Central memory CD8-positive, alpha-beta T cell (primary cell): ENCODE results near the gene ZCCHC14.

Source experiments
- ATAC-seq: fragments of 150-1000 bp; cut with Tn5 transposase; replicated peaks from 2 replicates; pipeline ENCODE4 v1.10.0; 2022; ENCODE audit warnings: mild to moderate bottlenecking, moderate FRiP score, moderate number of reproducible peaks; ENCODE audit not compliant: poor library complexity, severe bottlenecking; ENCODE audit errors: extremely low read depth
- DNase-seq, 2 donors: peaks; one replicate each; pipeline ENCODE4 v3.0.0; 2021; ENCODE audit warnings: low spot score in 2 of 2
- H3K27ac Mint-ChIP-seq: one replicate; pipeline ENCODE4 v1.8.0; 2022; ENCODE audit warnings: low read depth, mild to moderate bottlenecking, moderate library complexity, mixed read lengths
- H3K27me3 Mint-ChIP-seq: one replicate; pipeline ENCODE4 v1.8.0; 2022; ENCODE audit warnings: mixed read lengths
- H3K36me3 Mint-ChIP-seq: one replicate; pipeline ENCODE4 v1.8.0; 2022; ENCODE audit warnings: mild to moderate bottlenecking, moderate library complexity, mixed read lengths; ENCODE audit not compliant: insufficient read depth
- H3K4me1 Mint-ChIP-seq: one replicate; pipeline ENCODE4 v1.8.0; 2022; ENCODE audit warnings: mixed read lengths
- H3K4me3 Mint-ChIP-seq: one replicate; pipeline ENCODE4 v1.8.0; 2022; ENCODE audit warnings: mild to moderate bottlenecking, moderate library complexity, mixed read lengths
- H3K9me3 Mint-ChIP-seq: one replicate; pipeline ENCODE4 v1.8.0; 2022; ENCODE audit warnings: mixed read lengths

ZCCHC14 gene

DNA sequence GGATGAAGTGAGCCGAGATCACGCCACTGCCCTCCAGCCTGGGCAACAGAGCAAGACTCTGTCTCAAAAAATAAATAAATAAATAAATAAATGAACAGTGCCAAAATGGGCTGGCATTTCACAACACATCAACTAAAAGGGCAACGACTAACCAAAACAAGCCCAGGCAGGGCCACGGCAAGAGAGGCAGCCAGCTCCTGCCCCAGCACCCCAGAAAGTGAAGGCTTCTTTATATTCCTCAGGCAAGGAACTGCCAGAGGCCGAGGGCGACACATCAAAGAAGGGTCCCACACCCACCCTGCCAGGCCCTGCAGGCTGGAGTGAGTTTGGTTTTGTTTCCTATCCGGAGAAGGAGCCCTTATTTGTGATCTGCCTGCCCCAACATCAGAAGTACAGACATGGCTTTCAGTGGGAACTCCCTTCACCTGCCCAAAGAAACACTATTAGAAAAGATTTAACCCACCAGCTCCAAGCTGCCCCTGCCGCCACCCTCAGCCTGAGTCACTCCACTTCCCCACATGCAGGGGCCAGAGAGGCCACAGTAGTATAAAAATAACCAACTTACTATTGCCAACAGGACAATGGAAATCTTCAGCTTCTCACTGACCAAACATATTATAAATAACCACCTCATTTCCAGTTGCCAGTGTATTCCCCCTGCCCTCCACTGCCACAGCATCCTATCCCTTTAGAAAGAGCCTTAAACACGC, 117.2 kb downstream of the ZCCHC14 start:
- H3K9me3 Mint-ChIP-seq, result no peaks in the 10 kb centered on the region
- no peak for ATAC-seq
- peaks cover 10% of the 10 kb centered on the region for H3K36me3 Mint-ChIP-seq
- H3K4me1 Mint-ChIP-seq, result peaks cover 41% of the 10 kb centered on the region
- no peak overlapping the region for H3K27ac Mint-ChIP-seq
- H3K4me3 Mint-ChIP-seq, result no peak overlapping the region
- DNase-seq, result no peak
- H3K27me3 Mint-ChIP-seq, result no peaks in the 10 kb centered on the region

- H3K4me1 Mint-ChIP-seq, result peaks cover 44% of the 10 kb centered on the region
- H3K27ac Mint-ChIP-seq, result no peak overlapping the region
- no peak for ATAC-seq
- DNase-seq, result no peak
- H3K4me3 Mint-ChIP-seq, result no peak overlapping the region
- H3K9me3 Mint-ChIP-seq, result no peaks in the 10 kb centered on the region
- no peaks in the 10 kb centered on the region for H3K27me3 Mint-ChIP-seq
- peaks cover 10% of the 10 kb centered on the region for H3K36me3 Mint-ChIP-seq
Observed at GRCh38 chr16:87374313-87374712, 118.5 kb downstream of the ZCCHC14 start.

DNA sequence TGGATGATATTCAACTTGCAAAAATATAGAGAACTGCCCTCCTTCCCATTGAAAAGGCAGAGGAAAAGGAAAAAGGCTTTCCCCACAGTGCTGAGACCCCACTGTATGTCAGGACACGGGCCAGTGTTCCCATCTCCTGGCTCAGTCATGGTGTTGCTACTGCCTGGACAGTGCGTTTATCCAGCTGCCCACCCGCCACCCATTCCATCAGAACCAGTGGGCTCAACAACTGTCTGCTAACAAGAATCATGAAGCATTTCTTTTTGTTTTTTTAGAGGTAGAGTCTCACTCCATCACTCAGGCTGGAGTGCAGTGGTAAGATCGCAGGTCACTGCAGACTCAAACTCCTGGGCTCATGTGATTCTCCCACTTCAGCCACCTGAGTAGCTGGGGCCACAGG, 120.5 kb downstream of the ZCCHC14 start:
- ATAC-seq (no peak), DNase-seq (no peak)
- Mint-ChIP-seq H3K9me3 (no peaks in the 10 kb centered on the region), H3K36me3 (peaks cover 10% of the 10 kb centered on the region), H3K4me3 (no peak overlapping the region), H3K27me3 (no peaks in the 10 kb centered on the region), H3K27ac (no peak overlapping the region), H3K4me1 (peaks cover 63% of the 10 kb centered on the region)

DNA sequence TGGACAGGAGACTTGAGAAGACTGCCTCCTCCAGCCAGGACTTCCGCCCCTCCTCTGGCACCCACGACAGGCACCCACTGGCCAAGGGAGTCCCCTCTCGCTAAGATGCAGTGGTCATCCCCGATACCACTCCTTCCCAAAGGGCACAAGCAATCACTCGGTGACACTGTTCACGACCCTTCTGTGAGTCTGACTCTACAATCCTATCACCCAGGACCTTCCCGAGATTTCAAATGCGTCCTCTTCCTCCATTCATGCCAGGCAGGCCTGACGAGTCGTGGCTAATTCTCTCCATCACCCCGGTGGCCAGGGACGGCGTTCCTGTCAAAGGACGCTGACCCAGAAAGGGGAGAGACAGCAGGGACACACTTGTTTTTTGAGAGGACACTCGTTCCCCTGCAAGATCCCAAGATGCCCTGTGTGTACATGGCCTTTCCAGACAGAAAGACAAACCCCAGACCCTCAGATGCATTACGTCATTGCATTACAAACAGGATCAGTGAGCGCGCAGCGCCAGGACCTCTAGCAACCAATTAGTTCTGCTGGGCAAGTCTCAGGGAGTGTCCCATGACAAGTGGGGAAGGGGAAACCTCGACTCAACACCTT, 121.5 kb downstream of the ZCCHC14 start:
- DNase-seq (no peak), ATAC-seq (no peak)
- peaks cover 11% of the 10 kb centered on the region for H3K36me3 Mint-ChIP-seq
- H3K4me1 Mint-ChIP-seq, result peaks cover 60% of the 10 kb centered on the region
- no peaks in the 10 kb centered on the region for H3K9me3 Mint-ChIP-seq
- H3K4me3 Mint-ChIP-seq, result no peak overlapping the region
- no peak overlapping the region for H3K27ac Mint-ChIP-seq
- no peaks in the 10 kb centered on the region for H3K27me3 Mint-ChIP-seq

GRCh38 chr16:87369796-87370719, 122.8 kb downstream of the ZCCHC14 start:
- Mint-ChIP-seq H3K27me3 (no peaks in the 10 kb centered on the region), H3K27ac (no peak overlapping the region), H3K9me3 (no peaks in the 10 kb centered on the region), H3K36me3 (peaks cover 12% of the 10 kb centered on the region), H3K4me1 (peaks cover 59% of the 10 kb centered on the region), H3K4me3 (no peak overlapping the region)
- DNase-seq (no peak), ATAC-seq (no peak)

- H3K9me3 Mint-ChIP-seq, result no peaks in the 10 kb centered on the region
- H3K27ac Mint-ChIP-seq, result no peak overlapping the region
- no peaks in the 10 kb centered on the region for H3K27me3 Mint-ChIP-seq
- no peak for DNase-seq
- H3K4me3 Mint-ChIP-seq, result no peak overlapping the region
- no peak for ATAC-seq
- H3K36me3 Mint-ChIP-seq, result peaks cover 11% of the 10 kb centered on the region
- H3K4me1 Mint-ChIP-seq, result peaks cover 63% of the 10 kb centered on the region
Observed at GRCh38 chr16:87369117-87369765, 123.6 kb downstream of the ZCCHC14 start.

DNA sequence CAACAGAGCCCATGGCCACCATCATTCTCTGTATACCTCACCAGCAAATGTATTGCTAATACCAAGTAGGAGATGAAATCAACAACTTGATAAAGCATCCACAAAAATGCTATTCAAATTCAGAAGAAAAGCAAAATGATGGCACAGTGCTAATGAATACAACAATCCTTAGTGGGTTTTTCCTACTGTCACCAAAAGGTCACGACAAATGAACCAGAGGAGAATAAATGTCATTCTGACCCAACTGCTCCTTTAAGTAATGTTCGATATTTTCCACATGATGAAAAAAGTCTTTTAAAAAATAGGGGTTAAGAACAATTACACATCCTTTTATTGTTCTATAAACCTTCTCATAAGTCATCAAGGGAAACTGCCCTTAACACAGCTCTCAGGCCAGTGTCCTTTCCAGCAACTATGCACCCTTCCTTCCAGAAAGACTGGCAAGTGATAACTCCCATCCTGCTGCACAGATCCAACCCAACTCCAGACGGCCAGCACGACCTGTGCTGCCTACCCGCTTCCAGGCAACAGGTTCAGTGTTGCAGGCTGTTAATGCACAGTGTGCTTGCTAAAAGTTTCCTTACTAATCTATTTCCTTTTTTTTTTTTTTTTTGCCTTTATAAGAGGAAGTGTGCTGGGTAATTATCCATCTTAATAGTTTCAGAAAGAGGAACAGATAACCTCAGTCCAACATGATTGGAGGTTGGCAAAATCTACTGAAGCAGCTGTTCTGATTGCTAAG, 124.6 kb downstream of the ZCCHC14 start:
- Mint-ChIP-seq H3K4me3 (no peak overlapping the region), H3K4me1 (peaks cover 60% of the 10 kb centered on the region), H3K27me3 (no peaks in the 10 kb centered on the region), H3K9me3 (no peaks in the 10 kb centered on the region), H3K36me3 (peaks cover 13% of the 10 kb centered on the region), H3K27ac (no peak overlapping the region)
- ATAC-seq (no peak), DNase-seq (no peak)

DNA sequence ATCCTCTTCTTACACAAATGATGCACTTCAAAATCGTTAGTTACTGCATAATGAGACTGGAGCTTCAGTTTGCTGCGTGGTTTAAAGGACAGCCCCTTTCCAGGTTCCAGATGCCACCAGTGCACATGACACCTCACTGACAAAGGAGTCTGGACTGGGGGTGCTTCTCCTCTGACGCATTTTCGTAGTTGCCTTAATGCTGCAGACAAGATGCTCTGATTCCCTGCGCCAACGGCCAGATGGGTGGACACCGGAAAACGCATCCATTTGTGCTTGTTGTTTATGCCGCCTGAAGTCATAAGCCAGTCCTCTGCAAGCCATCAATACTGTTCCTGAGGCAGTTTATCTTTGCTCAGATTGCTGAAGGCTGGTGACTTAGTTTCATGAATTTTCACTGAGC, 125.3 kb downstream of the ZCCHC14 start:
- Mint-ChIP-seq H3K27me3 (no peaks in the 10 kb centered on the region), H3K27ac (no peak overlapping the region), H3K4me1 (peaks cover 60% of the 10 kb centered on the region), H3K36me3 (peaks cover 13% of the 10 kb centered on the region), H3K4me3 (no peak overlapping the region), H3K9me3 (no peaks in the 10 kb centered on the region)
- ATAC-seq (no peak), DNase-seq (no peak)

- DNase-seq, result no peak
- no peaks in the 10 kb centered on the region for H3K27me3 Mint-ChIP-seq
- no peaks in the 10 kb centered on the region for H3K9me3 Mint-ChIP-seq
- H3K27ac Mint-ChIP-seq, result peak overlapping the region; percentile 73
- no peak for ATAC-seq
- H3K4me1 Mint-ChIP-seq, result peaks cover 58% of the 10 kb centered on the region
- peaks cover 14% of the 10 kb centered on the region for H3K36me3 Mint-ChIP-seq
- no peak overlapping the region for H3K4me3 Mint-ChIP-seq
Observed at GRCh38 chr16:87366930-87367329, 125.9 kb downstream of the ZCCHC14 start.

- DNase-seq (no peak), ATAC-seq (no peak)
- Mint-ChIP-seq H3K27me3 (no peaks in the 10 kb centered on the region), H3K36me3 (peaks cover 15% of the 10 kb centered on the region), H3K4me1 (peaks cover 53% of the 10 kb centered on the region), H3K27ac (peak overlapping the region; percentile 73), H3K4me3 (no peak overlapping the region), H3K9me3 (no peaks in the 10 kb centered on the region)
Observed at GRCh38 chr16:87366288-87366687, 126.5 kb downstream of the ZCCHC14 start.

- ATAC-seq (no peak), DNase-seq (no peak)
- Mint-ChIP-seq H3K36me3 (peaks cover 20% of the 10 kb centered on the region), H3K9me3 (no peaks in the 10 kb centered on the region), H3K27ac (peak overlapping the region; percentile 73), H3K4me3 (no peak overlapping the region), H3K27me3 (no peaks in the 10 kb centered on the region), H3K4me1 (peaks cover 48% of the 10 kb centered on the region)
Observed at GRCh38 chr16:87365021-87365713, 127.7 kb downstream of the ZCCHC14 start.
